ACHN (cell line): ENCODE results near the gene TRAPPC1.

Experiments used
- DNase-seq: peaks from one replicate; pipeline ENCODE4 v3.0.0-alpha.2; 2015
- in situ Hi-C: cut with HindIII; loops from 2 replicates; pipeline ENCODE4 v1.10.0; 2017; ENCODE audit warnings: low sequenced_read_pairs, low pct_ligation_motif_present, low pct_unique_long_range_greater_than_20kb

The TRAPPC1 gene

GRCh38 chr17:7884581-7885366 lies 47.0 kb downstream of the TRAPPC1 start:
- in situ Hi-C loops = no loop called here
- DNase-seq = no peak

GRCh38 chr17:7883781-7884386 lies 47.9 kb downstream of the TRAPPC1 start:
- peak; percentile 39 for DNase-seq
- in situ Hi-C loops = no loop called here

- in situ Hi-C loops = no loop called here
- DNase-seq = no peak
Observed at GRCh38 chr17:7882629-7883028, 49.1 kb downstream of the TRAPPC1 start.

- DNase-seq = no peak
- in situ Hi-C loops = no loop called here
Observed at GRCh38 chr17:7882068-7882467, 49.7 kb downstream of the TRAPPC1 start.

- in situ Hi-C loops = no loop called here
- DNase-seq = no peak
Observed at GRCh38 chr17:7881276-7882054, 50.3 kb downstream of the TRAPPC1 start.
